OCI-LY7 (cell line): Measurements from ENCODE around the gene ZNF410. TPM values are rescaled to one million over a fixed set of nuclear protein-coding genes. Genes with fewer than 3 reads are reported as not detected.

Experiments used
- BruUV-seq: library from RNA; stranded (reverse); fragments of 400-500 nt; replicated peaks from 2 replicates; lab custom pipeline; 2021; lab: Mats Ljungman, UMichigan
- CTCF ChIA-PET: fragments of 300-600 bp; sonication (Branson Sonifier 250); formaldehyde crosslinking; loops from one replicate; lab custom pipeline; 2022; ENCODE audit warnings: antibody characterized with exemption; ENCODE audit not compliant: unreplicated experiment; lab: Charles Lee
- POLR2A ChIA-PET: fragments of 300-600 bp; sonication (Branson Sonifier 250); formaldehyde crosslinking; loops from one replicate; lab custom pipeline; 2022; ENCODE audit warnings: antibody characterized with exemption; lab: Charles Lee
- DNase-seq: peaks from one replicate; pipeline ENCODE4 v3.0.0-alpha.2; 2015; ENCODE audit warnings: low spot score
- H2AFZ ChIP-seq: fragments of 200-600 bp; sonication (generic), shearing (Covaris generic); 2 replicates; pipeline ENCODE4 v1.6.1; 2014; ENCODE audit warnings: mild to moderate bottlenecking, antibody characterized with exemption, low read length, moderate library complexity
- H3K27ac ChIP-seq: fragments of 200-600 bp; sonication (generic); 2 replicates; pipeline ENCODE4 v1.5.1; 2014; ENCODE audit warnings: mixed run types, low read depth, mild to moderate bottlenecking, moderate library complexity, low read length, inconsistent platforms; ENCODE audit not compliant: poor library complexity, severe bottlenecking
- H3K36me3 ChIP-seq: fragments of 200-600 bp; sonication (generic); 2 replicates; pipeline ENCODE4 v1.6.1; 2014; ENCODE audit warnings: mild to moderate bottlenecking, antibody characterized with exemption, low read length, moderate library complexity, mixed read lengths; ENCODE audit not compliant: insufficient read depth
- H3K4me1 ChIP-seq: fragments of 200-600 bp; sonication (generic); 2 replicates; pipeline ENCODE4 v1.5.1; 2014; ENCODE audit warnings: mild to moderate bottlenecking, low read length; ENCODE audit not compliant: insufficient read depth, poor library complexity, severe bottlenecking
- H3K4me2 ChIP-seq: fragments of 200-600 bp; sonication (generic); 2 replicates; pipeline ENCODE4 v1.6.1; 2014; ENCODE audit warnings: mild to moderate bottlenecking, low read length
- H3K4me3 ChIP-seq: fragments of 200-600 bp; sonication (generic); 2 replicates; pipeline ENCODE4 v1.5.1; 2014; ENCODE audit warnings: mild to moderate bottlenecking, low read depth, low read length; ENCODE audit not compliant: poor library complexity, severe bottlenecking
- H3K79me2 ChIP-seq: fragments of 200-600 bp; sonication (generic); 2 replicates; pipeline ENCODE4 v1.6.1; 2016; ENCODE audit warnings: low read depth, mild to moderate bottlenecking, low read length, moderate library complexity, mixed read lengths; ENCODE audit not compliant: insufficient read depth
- H3K9me2 ChIP-seq: fragments of 200-600 bp; sonication (generic); 2 replicates; pipeline ENCODE4 v1.6.1; 2016; ENCODE audit warnings: mild to moderate bottlenecking, low read length, mixed read lengths; ENCODE audit not compliant: insufficient read depth
- H3K9me3 ChIP-seq: fragments of 200-600 bp; sonication (generic); 2 replicates; pipeline ENCODE4 v1.6.1; 2014; ENCODE audit warnings: mild to moderate bottlenecking, mixed run types, low read length, mixed read lengths
- H4K20me1 ChIP-seq: fragments of 200-600 bp; sonication (generic); 2 replicates; pipeline ENCODE4 v1.6.1; 2014; ENCODE audit warnings: mild to moderate bottlenecking, antibody characterized with exemption, low read length, moderate library complexity, mixed read lengths; ENCODE audit not compliant: insufficient read depth
- EZH2phosphoT487 ChIP-seq: fragments of 200-600 bp; sonication (generic); IDR thresholded peaks from 2 replicates; pipeline ENCODE4 v1.6.1; 2018; ENCODE audit warnings: low read depth, borderline replicate concordance, mild to moderate bottlenecking, mixed run types, antibody characterized with exemption, low read length, moderate library complexity, mixed read lengths
- intact Hi-C: fragments of 100-400 bp; cut with micrococcal nuclease; formaldehyde crosslinking; loops from one replicate; pipeline ENCODE4 v1.10.0; 2022; ENCODE audit not compliant: unreplicated experiment
- total RNA-seq, 2 experiments: library from RNA; depleted of rRNA in 1 of 2; stranded (reverse); fragments of >200 nt in 1 of 2; shearing (Covaris generic) in 1 of 2; gene quantifications; 2 replicates each; pipeline ENCODE4 v1.2.3, GENCODE V29; 2014 to 2022
- TF ChIP-seq, protein P1 (sequence below): fragments of 200-600 bp; sonication (generic); conservative IDR thresholded peaks from 2 replicates; pipeline ENCODE4 v1.5.1; 2014; ENCODE audit warnings: mild to moderate bottlenecking, antibody characterized with exemption, low read length, moderate library complexity, mixed read lengths

Gene ZNF410
- total RNA-seq, 2 experiments from 2014 or later = 41.6 to 45.2 TPM

DNA sequence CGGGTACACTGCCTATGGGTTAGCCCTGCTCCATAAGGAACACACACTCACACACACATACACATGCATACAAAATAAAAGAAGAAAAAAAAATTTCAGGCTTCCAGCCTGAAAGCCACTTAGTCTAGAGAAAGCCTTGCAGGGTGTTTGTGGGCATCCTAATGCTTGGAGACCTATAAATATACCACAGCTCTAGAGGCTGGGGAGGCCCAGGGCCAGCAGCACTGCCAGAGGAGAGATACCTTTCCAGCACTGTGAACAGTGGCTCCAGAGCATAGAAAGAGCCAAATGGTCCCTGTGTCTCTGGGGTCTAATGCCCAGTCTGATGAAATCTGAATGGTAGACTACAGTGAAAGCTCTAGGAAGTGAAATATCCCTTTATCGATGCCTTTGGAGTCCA, 50.4 kb downstream of the ZNF410 start:
- peaks cover 31% of the 10 kb centered on the region for H3K36me3 ChIP-seq
- BruUV-seq = no TSS peak
- intact Hi-C loops = no loop called here
- no peak overlapping the region for H3K4me3 ChIP-seq
- no peaks in the 10 kb centered on the region for H3K4me1 ChIP-seq
- H4K20me1 ChIP-seq = no peaks in the 10 kb centered on the region
- DNase-seq = no peak
- no peaks in the 10 kb centered on the region for H3K9me2 ChIP-seq
- ChIA-PET CTCF (no interaction called here), POLR2A (no interaction called here)
- H3K27ac ChIP-seq = no peak overlapping the region
- H3K4me2 ChIP-seq = no peak overlapping the region
- H2AFZ ChIP-seq = no peak overlapping the region
- H3K79me2 ChIP-seq = no peaks in the 10 kb centered on the region
- TF ChIP-seq, protein P1, sequence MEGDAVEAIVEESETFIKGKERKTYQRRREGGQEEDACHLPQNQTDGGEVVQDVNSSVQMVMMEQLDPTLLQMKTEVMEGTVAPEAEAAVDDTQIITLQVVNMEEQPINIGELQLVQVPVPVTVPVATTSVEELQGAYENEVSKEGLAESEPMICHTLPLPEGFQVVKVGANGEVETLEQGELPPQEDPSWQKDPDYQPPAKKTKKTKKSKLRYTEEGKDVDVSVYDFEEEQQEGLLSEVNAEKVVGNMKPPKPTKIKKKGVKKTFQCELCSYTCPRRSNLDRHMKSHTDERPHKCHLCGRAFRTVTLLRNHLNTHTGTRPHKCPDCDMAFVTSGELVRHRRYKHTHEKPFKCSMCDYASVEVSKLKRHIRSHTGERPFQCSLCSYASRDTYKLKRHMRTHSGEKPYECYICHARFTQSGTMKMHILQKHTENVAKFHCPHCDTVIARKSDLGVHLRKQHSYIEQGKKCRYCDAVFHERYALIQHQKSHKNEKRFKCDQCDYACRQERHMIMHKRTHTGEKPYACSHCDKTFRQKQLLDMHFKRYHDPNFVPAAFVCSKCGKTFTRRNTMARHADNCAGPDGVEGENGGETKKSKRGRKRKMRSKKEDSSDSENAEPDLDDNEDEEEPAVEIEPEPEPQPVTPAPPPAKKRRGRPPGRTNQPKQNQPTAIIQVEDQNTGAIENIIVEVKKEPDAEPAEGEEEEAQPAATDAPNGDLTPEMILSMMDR = no peak
- TF ChIP-seq EZH2phosphoT487 = no peak
- no peaks in the 10 kb centered on the region for H3K9me3 ChIP-seq

DNA sequence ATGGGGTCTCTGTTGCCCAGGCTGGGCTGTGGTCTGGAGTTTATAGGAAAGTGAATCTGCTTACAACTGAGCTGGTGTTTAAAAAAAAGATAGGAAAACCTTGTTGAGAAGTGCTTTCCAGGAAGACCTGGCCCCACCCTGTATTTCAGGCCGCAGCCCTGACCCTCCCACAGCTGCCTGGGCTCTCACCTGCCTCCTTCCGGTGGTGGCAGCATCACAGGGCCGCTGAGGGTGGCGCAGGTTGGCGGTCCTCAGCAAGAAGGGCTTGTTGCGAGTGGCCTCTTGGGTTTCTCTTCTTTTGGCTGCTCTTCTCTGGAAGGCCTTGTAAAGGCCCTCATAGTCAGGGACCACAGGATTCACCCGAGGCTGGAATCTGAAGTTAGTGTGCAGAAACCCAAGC, 55.5 kb downstream of the ZNF410 start:
- DNase-seq = no peak
- TF ChIP-seq EZH2phosphoT487 = no peak
- TF ChIP-seq, protein P1 = no peak
- H3K9me3 ChIP-seq = no peaks in the 10 kb centered on the region
- intact Hi-C loops = no loop called here
- H3K36me3 ChIP-seq = 0 out of 2 replicates have a peak, but pooled peaks cover under 1% of the 10 kb centered on the region
- CTCF ChIA-PET = no interaction called here
- no peak overlapping the region for H3K4me2 ChIP-seq
- H2AFZ ChIP-seq = no peak overlapping the region
- H3K9me2 ChIP-seq = no peaks in the 10 kb centered on the region
- BruUV-seq = no TSS peak
- H3K79me2 ChIP-seq = no peaks in the 10 kb centered on the region
- no peak overlapping the region for H3K4me3 ChIP-seq
- no peaks in the 10 kb centered on the region for H4K20me1 ChIP-seq
- no peak overlapping the region for H3K27ac ChIP-seq
- H3K4me1 ChIP-seq = no peaks in the 10 kb centered on the region
- POLR2A ChIA-PET = interaction anchor here (0.6 to 0.7 kb wide), 3 partner anchors 259 to 1695 kb away, joined by 3 to 6 read pairs (median 3); no protein-coding TSS in a partner anchor

DNA sequence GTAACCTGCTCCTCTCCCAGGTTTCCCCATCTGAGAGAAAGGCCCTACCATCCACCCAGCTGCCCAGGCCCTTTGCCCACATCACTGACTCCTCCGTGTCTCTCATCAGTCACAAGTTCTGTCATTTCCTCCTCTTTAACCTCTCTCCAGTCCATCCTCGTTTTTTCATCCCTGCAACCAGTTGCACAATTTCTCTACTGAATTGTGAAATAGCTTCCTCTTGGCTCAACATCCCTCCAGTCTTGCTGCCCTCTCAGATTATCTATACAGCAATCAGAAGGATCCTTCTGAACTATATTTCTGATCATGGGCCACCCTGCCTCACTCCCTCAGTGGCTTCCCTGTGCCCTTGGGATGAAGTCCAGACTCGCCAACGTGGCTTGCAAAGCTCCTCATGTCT, 56.4 kb downstream of the ZNF410 start:
- Histone ChIP-seq H3K4me2 (no peak overlapping the region), H3K9me3 (no peaks in the 10 kb centered on the region), H3K79me2 (no peaks in the 10 kb centered on the region), H3K4me1 (no peaks in the 10 kb centered on the region), H2AFZ (no peak overlapping the region), H3K9me2 (no peaks in the 10 kb centered on the region), H3K27ac (no peak overlapping the region), H3K36me3 (no peaks in the 10 kb centered on the region), H4K20me1 (no peaks in the 10 kb centered on the region), H3K4me3 (no peak overlapping the region)
- POLR2A ChIA-PET = no interaction called here
- intact Hi-C loops = no loop called here
- no peak for DNase-seq
- CTCF ChIA-PET = no interaction called here
- TF ChIP-seq, protein P1 = no peak
- no peak for TF ChIP-seq EZH2phosphoT487
- no TSS peak for BruUV-seq
